HG02884 (cell line): ENCODE results near the gene MAP3K1.
"Not testable (repeated sequence)": the region's sequence is repeated elsewhere in the genome, so short reads cannot be mapped to it uniquely, and the experiment has no call there.

Source experiments
- ATAC-seq: cut with Tn5 transposase; IDR thresholded peaks from one replicate; pipeline ENCODE4 v1.9.1; 2021; ENCODE audit warnings: mild to moderate bottlenecking, moderate library complexity; ENCODE audit not compliant: unreplicated experiment

Gene MAP3K1

DNA sequence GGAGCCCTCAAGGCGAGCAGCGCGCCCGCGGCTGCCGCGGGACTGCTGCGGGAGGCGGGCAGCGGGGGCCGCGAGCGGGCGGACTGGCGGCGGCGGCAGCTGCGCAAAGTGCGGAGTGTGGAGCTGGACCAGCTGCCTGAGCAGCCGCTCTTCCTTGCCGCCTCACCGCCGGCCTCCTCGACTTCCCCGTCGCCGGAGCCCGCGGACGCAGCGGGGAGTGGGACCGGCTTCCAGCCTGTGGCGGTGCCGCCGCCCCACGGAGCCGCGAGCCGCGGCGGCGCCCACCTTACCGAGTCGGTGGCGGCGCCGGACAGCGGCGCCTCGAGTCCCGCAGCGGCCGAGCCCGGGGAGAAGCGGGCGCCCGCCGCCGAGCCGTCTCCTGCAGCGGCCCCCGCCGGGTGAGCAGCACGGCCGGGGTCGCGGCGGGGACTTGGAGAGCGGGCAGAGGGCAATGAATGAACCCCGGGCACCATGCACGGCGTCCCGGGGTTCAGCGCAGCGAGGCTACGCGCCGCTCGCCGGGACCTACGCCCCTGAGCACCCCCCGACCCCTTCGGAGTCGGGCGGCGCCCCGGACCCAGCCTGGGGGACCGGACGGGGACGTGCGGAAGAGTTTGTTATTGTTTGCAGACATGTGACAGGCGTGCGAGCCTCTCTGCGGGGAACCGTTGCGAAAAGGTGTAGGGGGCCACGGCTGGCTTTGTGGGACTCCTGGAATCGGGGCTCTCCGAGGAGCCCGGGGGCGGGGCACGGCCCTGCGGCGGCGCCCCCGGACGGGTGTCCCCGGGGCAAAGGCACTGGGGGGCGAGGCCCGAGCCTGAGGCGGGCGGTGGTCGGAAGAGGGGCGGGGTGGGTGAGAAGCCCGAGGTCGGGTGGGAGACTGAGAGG, 553 bp downstream of the MAP3K1 start:
- peak; percentile 20 for ATAC-seq

DNA sequence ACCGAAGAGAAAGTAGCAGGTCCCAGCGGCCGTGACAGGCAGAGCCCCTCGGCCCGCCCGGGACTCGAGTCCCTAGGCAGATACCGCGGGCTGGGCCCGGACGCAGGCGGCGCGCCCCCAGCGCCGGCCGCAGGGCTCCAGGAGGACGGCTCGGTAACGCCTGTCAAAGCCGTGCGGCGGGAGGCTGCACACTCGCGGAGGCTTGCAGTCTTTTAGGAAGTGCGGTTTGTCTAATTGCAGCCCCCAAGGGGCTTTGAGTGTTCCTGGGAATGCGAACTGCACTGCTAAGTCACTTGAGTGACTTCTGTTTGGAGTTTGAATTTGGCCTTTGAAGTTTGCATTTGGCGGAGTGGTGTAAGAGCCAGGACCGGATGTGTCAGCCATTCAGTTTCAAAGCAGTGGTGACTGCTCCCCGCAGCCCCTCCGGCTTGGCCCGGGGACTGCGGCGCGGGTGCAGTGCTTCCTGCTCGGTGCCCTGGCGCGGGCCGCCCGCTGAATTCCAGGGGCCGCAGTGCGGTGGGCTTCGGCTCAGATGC, 1.3 kb downstream of the MAP3K1 start:
- ATAC-seq: peak; percentile 40

DNA sequence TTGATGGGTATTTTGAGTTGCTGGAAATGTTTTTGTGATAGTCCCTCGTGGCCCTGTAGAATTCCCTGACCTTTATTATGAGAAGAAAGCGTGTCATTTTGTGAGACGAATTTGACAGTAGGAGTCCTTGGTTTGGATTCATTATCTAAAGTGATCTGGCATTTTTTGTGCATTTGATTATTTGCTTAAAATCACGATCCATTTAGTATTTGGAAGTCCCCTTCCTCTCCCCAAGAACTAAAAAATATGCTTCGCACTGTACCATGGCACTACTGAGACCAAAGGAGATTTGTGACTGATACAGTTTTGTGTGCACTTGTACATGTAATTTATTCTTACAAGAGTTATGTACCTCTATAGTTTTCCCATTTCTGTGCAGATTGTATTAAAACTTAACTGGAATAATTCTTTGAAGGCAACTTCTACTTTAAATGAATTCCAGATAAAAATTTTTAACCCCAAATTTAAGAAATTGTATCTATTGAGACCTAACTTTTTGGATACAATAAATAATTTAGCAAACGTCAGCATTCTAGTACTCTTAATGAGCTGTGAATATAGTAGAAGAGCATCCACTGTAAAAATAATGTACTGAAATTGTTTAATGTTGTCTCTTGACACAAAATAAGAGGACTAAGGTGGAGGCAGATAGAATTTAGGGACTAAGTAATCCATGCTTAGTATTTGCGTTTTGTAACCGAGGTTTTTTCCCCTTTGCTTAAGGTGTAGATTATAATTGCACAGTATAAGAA, 2.1 kb downstream of the MAP3K1 start:
- ATAC-seq: no peak

DNA sequence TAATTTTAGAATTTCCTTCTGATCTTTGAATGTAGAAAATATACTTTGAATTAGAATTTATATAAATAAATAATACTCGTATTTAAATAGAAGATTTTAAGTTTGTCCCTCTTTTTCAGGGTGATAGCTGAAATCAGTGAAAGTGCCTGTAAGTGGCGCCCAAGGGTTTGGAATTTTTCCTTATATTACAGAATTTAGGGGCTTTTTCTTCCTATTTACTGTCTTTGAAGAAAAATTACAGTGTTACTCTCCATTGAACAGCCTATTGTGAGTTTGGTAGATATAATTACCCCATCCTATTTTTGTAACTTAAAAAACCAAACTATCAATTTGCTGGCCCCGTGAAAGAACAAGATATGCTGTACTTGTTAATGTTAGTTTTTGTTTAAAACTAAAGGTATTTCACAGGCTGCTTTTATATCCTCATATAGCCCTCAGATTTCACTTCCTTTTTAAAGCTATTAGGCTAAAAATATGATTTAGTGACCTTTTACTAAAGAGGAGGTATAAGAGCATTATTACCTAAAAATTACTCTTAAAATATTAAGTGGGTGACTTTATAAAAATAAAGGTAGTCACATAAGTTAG, 3.2 kb downstream of the MAP3K1 start:
- ATAC-seq: no peak

DNA sequence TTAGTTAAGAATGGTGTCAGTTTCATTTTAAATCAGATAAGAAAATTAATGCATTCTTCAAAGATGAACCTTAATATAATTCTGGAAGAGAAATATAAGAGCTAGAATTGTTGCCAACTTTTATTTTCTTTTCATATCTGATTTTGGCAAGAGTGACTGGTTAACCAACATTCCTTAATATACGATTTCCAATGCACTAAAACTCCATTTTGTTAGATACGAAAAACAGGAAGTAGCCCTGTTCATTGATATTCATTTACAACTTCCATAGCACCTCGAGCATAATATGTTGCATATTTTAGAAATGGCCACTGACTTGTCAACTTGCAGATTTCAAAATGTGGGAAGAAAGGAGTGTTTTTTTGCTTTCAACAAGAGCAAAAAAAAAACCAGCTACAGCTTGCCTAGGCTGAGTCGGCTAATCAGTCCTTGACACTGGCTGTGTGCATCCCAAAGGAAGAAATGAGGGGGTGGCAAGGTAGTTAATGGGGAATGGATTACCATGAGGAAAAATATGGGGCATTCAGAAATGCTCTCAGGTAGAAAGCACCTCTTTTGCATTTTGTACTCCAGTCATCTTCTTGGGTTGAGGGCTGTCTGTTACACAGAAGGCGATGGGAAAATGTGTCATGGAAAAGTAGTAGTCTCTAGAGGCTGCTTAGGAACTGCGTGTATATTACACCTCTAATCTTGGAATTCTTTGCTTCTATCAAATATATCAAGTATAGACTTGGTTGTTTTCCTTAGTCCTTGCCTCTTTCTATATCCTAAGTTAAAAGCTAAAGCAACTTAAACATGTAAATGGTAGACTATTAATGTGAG, 3.9 kb downstream of the MAP3K1 start:
- no peak for ATAC-seq

DNA sequence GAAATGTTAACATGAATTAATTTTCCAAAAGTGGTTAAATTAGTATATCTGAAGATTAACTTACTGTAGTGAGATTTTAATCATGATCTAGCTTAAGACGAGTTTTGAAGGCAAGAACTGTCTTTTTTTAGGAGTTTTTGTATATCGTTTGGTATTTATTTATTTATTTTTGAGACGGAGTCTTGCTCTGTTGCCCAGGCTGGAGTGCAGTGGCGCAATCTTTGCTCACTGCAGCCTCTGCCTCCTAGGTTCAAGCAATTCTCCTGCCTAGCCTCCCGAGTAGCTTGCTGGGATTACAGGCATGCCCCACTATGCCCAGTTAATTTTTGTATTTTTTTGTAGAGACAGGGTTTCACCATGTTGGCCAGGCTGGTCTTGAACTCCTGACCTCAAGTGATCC, 6.5 kb downstream of the MAP3K1 start:
- ATAC-seq: not testable (repeated sequence)

DNA sequence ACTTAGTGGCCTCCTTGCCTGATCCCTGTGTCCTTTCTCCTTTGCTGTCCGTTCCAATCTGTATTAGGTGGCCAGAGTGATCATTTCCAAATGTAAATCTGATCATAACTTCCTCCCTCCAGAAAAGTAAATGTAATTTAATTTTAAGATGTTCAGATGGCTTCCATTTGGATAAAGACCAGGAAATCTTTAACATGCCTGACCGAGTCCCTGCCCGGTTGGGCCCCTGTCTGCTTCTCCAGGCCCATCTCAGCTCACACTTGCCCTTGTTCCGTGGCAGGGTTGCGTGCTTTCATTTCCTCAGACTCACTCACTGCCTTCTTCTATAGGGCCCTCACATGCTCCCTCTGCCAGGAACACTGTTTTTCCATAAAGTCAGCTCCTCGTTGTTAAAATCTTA, 7.6 kb downstream of the MAP3K1 start:
- ATAC-seq: no peak

DNA sequence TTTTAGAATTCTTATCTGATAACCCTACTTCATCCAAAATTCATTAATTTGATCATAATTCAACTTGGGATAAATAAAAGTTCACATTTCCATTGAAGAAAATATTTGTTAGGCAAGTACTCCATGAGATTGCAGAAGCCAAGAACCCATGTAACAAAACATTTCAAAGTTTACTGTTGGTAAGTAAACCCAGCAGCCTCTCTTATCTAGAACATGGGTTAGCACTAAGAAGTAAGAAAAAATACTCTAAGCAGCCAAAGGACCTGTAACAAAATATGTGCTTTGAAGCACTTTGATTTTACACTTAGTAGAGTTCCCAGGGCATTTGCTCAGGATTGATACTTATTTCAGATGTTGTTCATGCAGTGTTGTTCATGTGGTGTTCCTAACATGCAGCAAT, 8.7 kb downstream of the MAP3K1 start:
- no peak for ATAC-seq

DNA sequence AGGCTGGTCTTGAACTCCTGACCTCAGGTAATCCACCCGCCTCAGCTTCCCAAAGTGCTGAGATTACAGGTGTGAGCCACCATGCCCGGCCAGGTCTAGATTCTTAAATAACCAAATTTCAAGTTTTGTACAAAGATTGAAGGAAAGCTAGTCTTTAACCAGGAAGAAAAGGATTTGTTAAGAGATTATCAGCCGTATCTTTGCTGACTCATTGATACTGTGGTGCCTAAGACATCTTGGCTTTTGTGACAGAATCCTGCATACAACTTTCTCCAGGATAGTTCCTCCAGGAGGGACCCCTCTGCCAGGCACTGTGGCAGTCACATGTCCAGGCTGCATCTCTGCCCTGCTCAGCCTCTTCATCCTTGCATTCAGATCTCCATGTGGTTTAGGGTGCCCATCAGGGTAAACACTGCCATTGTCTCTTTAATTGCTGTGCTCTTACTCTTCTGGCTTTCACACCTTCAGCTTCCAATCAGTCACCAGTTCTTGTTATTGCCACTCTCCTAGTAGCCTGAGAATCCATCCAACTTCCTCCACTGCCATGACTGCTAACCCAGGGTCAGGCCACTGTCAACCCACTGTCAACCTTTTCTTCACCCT, 10.0 kb downstream of the MAP3K1 start:
- ATAC-seq: no peak

DNA sequence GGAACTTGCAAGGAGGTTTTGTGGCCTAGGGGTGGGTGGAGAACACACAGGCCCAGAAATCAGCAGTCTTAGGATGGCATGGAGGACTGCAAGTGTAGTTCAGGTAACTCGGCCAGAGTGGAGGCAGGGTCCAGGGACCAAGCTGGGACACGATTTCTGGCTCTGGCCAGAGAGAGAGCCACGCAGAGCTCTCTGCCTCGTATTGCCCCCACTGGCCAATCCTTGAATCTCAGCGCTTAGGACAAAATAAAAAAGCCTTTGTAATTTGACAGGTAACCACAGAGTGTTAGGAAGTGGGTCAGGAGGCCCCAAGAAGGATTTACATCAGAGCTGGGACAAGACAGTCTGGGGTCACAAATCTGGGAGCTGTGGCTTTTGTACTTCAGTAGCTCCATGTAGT, 11.7 kb downstream of the MAP3K1 start:
- no peak for ATAC-seq

DNA sequence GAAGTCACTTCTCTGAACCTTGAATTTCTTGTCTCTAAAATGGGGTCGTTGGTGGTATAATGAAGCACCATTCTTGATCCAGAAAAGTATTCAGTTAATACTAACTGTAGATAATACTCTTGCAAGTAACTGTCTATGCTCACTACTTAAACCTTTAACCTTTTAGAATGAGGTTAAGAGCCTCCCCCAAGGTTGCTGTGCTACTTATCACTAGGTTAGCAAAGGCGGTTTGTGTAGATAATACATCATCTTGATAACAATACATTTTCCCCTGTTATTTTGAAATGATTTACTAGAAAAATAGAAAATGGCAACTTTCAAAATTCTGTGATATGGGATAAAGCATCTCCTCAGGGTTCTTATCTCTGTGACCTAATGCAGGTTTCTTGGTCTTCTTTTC, 12.6 kb downstream of the MAP3K1 start:
- ATAC-seq: no peak

DNA sequence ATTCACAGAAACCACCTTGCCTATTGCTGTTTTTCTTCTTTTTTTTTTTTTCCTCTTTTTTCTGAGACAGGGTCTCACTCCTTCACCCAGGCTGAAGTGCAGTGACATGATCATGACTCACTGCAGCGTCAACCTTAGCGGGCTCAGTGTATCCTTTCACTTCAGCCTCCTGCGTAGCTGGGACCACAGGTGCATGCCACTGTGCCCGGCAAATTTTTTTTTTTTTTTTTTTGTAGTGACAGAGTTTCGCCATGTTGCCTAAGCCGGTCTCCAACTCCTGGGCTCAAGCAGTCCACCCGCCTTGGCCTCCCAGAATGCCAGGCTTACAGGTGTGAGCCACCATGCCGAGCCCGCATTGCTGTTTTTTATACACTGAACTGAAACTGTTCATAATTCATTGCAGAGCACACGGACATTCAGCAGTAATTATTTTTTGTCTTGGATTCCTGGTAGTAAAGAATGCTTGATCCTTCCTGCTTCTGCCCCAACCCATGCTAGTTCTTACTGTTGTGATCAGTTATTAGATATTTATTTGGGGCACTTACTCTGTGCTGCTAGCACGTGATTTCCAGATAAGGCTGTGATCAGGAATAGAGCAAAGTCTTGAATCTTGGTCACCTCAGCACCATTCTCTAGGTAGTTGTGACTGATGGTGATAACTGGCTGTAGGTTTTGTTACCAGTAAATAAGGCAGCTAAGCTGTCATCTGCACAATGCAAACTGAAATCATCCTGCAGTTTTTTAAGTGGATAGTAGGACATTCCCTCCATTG, 14.0 kb downstream of the MAP3K1 start:
- ATAC-seq: peak; percentile 53

DNA sequence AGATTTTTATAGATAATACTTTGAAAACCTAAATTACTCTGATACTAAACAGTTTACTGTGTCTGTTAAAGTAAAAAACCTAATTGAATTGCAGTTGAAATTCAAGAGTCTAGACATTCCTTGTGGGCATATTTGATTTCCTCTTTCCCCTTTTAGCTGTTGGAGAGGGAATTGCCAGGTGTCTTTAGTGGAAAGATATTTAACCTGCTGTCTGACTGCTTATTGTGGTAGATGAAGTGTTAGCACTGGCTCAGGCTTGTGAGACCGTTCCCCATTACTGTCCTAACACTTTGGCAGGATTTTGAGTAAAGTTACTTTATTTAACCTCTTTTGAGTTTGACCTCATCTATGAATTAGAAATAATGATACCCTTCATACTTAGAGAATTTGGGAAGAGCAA, 16.4 kb downstream of the MAP3K1 start:
- no peak for ATAC-seq

DNA sequence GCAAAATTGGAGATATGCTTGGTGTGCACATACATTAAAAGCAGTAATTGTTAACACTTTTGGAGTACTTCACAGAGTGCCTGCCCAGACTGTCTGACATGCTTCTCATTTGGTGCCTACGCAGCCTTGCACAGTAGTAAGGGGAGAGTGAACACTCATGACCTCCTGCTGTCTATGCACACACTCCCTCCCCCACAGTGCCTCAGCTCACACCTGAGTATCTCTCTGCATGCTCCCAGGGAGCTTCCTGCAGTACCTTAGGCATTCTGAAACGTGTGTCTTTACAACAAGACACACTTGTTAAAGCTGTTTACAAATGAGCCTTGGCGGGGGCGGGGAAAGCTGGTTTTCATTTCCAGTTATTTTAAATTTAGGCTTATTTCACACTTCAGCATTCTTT, 18.0 kb downstream of the MAP3K1 start:
- no peak for ATAC-seq

DNA sequence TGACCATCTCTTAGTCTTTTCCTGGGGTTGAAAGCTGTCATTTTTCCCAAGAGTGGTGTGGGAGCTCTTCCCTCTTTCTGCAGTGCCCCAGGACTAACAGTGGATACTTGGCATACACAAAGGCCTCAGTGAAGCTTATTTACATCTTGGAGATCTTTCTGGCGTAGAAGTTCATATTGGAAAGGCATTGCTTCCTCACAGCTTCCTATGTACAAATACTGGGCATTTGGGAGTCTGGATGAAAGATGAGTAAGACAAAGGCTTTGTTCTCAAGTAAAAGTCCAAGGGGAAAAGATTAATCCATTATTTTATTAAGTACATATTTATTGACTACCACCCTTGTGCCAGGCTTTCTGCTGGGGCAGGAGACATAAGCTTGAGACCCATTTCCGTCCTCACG, 22.0 kb downstream of the MAP3K1 start:
- no peak for ATAC-seq

DNA sequence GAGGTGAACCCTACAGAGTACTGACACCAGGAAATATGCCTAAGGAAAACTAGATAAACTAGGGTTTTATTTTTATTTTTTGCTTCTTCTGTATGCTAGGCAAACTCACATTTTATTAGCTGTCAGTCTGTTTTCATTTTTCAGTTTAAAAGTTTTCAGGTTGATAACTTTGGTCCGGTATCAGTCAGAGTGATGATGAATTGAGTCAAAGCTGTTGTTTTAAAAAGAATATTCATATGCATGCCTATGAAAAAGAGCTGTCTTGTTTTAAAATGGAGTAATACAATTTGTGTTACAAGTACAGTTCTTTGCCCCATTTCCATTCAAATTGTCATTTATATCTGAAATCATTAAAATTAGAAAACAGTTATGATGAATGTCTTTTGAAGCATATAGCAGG, 22.6 kb downstream of the MAP3K1 start:
- ATAC-seq: no peak

DNA sequence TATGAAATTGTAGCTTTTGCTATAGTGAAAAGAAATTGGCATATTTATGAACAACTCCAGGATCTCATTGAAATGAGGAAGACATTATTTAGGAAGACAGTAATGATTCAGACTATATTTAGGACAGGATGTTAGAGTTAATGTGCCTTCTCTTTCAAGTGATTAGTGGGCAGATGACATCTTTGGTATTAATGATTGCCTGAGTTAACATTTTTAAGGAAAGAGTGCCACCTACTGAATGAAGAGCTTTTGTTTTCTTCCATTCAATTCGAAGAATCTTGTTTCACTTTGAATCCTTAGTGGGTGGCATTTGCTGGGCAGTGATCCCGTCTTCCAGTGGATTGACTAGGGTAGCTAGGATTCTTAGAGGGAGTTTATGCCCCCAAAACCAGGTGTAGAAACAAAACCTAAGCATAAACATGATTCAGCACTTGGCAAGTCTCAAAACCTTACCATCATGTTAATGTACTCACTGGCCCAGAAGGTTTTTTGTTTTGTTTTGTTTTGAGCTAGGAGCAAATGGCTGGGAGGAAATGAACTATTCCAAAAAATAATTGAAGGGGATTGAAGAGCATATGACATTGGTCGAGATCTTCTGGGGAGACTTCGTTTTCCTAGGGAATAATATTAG, 23.2 kb downstream of the MAP3K1 start:
- no peak for ATAC-seq

DNA sequence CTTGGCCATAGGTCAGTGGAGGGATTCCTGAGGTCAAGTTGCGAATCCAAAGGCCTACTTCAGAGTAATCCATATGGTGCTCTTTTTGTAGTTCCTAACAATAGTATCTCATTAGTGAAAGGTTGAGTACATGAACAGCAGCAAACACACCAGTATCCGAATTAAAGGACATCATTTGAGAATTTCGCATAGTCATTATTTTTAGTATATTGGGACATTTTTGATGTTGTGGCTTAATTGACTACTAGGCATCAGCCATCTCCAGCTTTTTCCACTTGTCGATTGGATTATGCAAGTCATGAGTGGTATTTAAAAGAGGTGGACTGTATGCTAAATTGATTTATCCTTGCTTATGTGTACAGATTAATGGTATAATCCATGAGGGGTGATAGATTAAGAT, 23.7 kb downstream of the MAP3K1 start:
- no peak for ATAC-seq

DNA sequence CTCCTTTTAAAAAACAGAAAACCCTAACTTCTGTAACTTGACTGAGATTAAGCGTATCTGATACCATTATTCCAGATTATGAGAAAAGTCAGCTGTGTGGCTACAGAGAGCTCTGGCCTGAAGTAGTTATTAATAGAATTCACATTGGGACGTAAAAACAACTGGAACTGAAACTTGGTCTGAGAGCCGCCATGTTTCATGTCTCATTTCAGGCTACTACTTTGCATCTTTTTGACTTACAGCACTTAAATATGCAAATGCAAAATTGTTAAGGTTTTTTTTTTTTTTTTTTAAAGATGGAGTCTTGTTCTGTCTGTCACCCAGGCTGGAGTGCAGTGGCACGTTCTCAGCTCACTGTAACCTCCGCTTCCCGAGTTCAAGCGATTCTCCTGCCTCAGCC, 25.2 kb downstream of the MAP3K1 start:
- no peak for ATAC-seq
